HK-2 (cell line): ENCODE measurements around the gene ITSN1.
"Not testable (repeated sequence)": the region's sequence is repeated elsewhere in the genome, so short reads cannot be mapped to it uniquely, and the experiment has no call there.

Source experiments
- DNase-seq: peaks from one replicate; pipeline ENCODE4 v3.0.0-alpha.2; 2018; ENCODE audit not compliant: unreplicated experiment

Gene ITSN1

GRCh38 chr21:33894736-33895288 is 252.5 kb downstream of the ITSN1 start:
- DNase-seq: peak; percentile 69

DNA sequence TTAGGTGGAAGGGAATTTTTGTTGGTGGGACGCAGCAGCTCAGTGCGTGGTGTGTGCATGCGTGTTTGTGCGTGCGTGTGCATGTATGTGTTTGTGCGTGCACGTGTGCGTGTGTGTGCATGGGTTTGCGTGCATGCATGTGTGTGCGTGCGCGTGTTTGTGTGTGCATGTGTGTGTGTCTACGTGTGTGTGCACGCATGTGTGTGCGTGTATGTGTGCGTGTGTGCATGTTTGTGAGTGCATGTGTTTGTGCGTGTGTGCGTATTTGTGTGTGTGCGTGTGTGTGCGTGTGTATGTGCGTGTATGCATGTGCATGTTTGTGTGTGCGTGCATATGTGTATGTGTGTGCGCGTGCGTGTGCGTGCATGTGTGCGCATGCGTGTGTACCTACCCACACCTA is 253.1 kb downstream of the ITSN1 start:
- no peak for DNase-seq

GRCh38 chr21:33896691-33897090 is 254.4 kb downstream of the ITSN1 start:
- DNase-seq: no peak

GRCh38 chr21:33897098-33897497 is 254.8 kb downstream of the ITSN1 start:
- DNase-seq: no peak

DNA sequence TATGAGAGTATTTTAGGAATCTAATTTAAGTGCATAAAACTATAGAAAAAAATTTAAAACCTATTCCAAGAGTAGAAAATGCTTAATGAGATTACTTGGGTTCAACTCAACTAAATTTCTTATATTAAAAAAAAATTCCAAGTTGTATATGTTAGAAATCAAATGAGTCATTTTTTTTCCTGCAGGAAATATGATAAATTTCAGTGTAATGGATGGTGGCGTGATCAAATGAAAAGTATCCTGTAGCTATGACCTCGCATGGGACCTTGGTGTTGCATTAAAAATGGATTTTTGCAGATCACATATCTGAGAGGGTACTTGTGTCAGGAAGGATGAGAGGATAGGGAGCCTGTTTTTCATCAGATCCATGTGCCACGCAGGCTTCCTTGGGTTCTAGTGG is 255.4 kb downstream of the ITSN1 start:
- DNase-seq: no peak

- no peak for DNase-seq
Measured at GRCh38 chr21:33898586-33898985, 256.3 kb downstream of the ITSN1 start.

DNA sequence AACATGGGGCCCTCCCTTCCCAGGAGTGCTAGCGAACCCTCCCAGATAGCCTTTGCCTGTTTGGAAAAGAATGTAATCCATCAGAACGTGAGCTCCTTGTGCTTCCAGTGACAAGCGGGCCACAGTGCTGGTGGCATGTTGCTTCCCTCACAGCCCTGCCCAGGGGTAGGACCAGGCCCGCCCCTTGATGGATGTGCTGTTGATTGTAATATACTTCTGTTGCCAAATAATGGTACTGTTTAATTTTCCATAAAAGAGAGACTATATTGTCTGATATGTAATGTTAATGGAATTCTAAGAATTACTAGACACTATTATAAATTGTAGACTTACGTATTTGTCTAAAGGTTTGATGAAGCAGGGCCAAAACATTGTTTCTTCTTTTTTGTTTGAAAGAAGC is 256.9 kb downstream of the ITSN1 start:
- no peak for DNase-seq

- DNase-seq: no peak
Measured at GRCh38 chr21:33901412-33902288, 259.3 kb downstream of the ITSN1 start.

GRCh38 chr21:33902349-33902748 is 260.0 kb downstream of the ITSN1 start:
- DNase-seq: no peak

DNA sequence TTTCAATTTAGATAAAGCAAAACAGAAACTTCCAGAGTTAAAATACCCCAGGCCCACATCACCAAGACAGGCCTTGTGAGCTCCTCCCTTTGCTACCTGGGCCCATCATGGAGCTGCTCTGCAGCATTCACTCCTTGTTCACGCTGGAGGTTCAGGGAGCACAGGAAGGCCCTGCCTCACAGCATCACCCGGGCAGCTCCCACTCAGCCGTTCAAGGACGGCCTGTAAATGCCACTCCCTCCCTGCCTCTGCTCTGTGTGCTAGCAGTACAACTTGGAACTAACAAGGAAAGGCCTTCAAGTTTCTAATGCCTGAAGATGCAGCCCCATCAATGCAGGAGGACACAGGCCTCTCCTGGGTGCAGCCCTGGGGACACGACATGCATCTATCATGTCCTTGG is 261.7 kb downstream of the ITSN1 start:
- no peak for DNase-seq

- DNase-seq: no peak
Measured at GRCh38 chr21:33908760-33909159, 266.5 kb downstream of the ITSN1 start.

GRCh38 chr21:33909756-33910155 is 267.5 kb downstream of the ITSN1 start:
- no peak for DNase-seq

- no peak for DNase-seq
Measured at GRCh38 chr21:33914188-33914587, 271.9 kb downstream of the ITSN1 start.

- peak; percentile 94 for DNase-seq
Measured at GRCh38 chr21:33915368-33916199, 273.3 kb downstream of the ITSN1 start, which contains the start of gene ATP5PO. ATP5PO (minus strand) TSS chr21:33915804; CDS start chr21:33915763, 41 bp downstream.

DNA sequence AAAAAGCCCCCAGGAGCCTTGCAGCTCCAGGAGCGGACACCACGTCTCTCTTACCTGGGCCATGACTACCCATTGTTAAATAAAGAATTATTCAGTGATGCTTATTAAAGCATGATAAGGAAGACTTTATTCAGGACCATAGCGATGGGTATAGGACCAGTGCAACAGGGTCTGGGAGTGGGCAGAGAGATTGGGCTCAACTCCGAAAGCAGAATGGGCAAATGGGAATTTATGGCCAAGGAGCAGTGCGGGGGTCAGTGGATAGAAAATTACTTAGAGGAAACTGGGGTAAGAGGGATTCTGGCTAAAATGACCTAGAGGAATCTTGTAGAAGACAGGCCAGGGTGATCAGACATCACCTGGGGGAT is 273.9 kb downstream of the ITSN1 start:
- no peak for DNase-seq

GRCh38 chr21:33917421-33917820 is 275.1 kb downstream of the ITSN1 start:
- no peak for DNase-seq

- peak; percentile 71 for DNase-seq
Measured at GRCh38 chr21:33924079-33924765, 281.9 kb downstream of the ITSN1 start.

DNA sequence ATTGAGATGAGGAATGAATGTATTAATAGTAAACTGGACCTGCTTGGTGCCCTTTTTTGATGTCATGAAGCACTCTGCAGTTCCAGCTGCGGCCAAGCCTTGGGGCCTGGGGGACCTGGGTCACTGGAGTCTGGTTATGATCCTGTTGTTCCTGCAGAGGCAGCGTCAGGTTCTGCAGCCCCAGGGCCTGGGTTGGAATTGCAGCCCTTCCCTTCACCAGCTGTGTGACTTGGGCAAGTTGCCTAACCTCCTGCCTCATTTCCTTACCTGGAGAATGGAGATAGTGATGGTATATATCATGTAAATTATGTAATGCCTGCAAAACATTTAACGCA is 282.4 kb downstream of the ITSN1 start:
- no peak for DNase-seq

- DNase-seq: not testable (repeated sequence)
Measured at GRCh38 chr21:33926248-33926647, 283.9 kb downstream of the ITSN1 start.

DNA sequence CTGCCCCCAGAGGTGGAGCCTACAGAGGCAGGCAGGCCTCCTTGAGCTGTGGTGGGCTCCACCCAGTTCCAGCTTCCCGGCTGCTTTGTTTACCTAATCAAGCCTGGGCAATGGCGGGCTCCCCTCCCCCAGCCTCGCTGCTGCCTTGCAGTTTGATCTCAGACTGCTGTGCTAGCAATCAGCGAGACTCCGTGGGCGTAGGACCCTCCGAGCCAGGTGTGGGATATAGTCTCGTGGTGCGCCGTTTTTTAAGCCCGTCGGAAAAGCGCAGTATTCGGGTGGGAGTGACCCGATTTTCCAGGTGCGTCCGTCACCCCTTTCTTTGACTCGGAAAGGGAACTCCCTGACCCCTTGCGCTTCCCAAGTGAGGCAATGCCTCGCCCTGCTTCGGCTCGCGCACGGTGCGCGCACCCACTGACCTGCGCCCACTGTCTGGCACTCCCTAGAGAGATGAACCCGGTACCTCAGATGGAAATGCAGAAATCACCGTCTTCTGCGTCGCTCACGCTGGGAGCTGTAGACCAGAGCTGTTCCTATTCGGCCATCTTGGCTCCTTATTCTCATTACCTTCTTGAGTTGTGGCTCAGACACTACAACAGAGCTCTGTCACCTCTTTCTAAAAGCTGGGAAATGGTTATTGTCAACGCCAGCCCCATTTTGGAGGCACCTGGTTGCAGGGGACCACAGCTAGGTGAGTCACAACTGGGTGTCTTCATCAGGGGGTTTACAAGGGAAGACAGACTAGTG is 288.9 kb downstream of the ITSN1 start:
- not testable (repeated sequence) for DNase-seq

GRCh38 chr21:33931799-33932390 is 289.6 kb downstream of the ITSN1 start:
- DNase-seq: no peak
